Measurements from ENCODE around the gene BMPR1A. TPM values are rescaled to one million over a fixed set of nuclear protein-coding genes. Genes with fewer than 3 reads are reported as not detected.

BMPR1A gene
- total RNA-seq: 10.1 and 11.8 TPM in 2 replicates

GRCh38 chr10:86756511-86757112, at the start of gene BMPR1A:
BMPR1A (plus strand) TSS chr10:86756619; CDS start chr10:86876019, 119,400 bp downstream.
- Mint-ChIP-seq H3K27me3 (peaks cover 20% of the 10 kb centered on the region), H3K9me3 (no peaks in the 10 kb centered on the region), H3K36me3 (ENCODE audit: low read depth) (peaks cover 2% of the 10 kb centered on the region), H3K4me3 (peak within 1 kb of the TSS; percentile 88), H3K4me1 (peaks cover 40% of the 10 kb centered on the region), H3K27ac (peak within 1 kb of the TSS; percentile 69)
- ChIA-PET POLR2A (interaction anchor here (0.6 to 4.4 kb wide), 3 partner anchors 45 to 214 kb away, joined by 4 to 34 read pairs (median 6); no protein-coding TSS in a partner anchor), CTCF (no interaction called here)
- ATAC-seq (ENCODE audit: low read depth) (peak; percentile 6), DNase-seq (no peak)
- no peak for TF ChIP-seq CTCF (IDR thresholded peaks at IDR 0.05)
- intact Hi-C loops (cut with micrococcal nuclease): loop anchor here (1.0 to 5.0 kb wide), 4 partner anchors 45 to 344 kb away; partner anchors contain the start of gene SHLD2

DNA sequence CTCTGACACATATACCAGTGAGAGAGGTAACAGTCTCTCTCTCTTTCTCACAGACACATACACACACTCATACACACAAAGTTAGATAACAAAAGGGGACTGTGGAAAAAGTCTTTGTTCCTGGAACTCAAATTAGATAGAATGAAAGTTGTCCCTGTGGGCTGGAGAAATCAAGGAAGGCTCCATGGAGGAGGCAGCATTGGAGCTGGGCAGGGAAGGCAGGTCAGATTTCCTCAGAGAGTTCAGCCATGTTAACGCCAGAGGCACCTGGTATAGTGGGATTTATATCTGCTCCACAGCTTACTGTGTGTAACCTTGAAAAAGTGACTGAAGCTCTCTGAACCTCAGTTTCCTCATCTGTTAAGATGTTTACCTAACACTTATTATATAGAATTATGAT, 49.4 kb upstream of the BMPR1A start:
- DNase-seq (no peak), ATAC-seq (ENCODE audit: low read depth) (no peak)
- H3K9me3 Mint-ChIP-seq: no peaks in the 10 kb centered on the region
- intact Hi-C loops (cut with micrococcal nuclease): no loop called here
- H3K4me1 Mint-ChIP-seq: peaks cover 6% of the 10 kb centered on the region
- H3K27me3 Mint-ChIP-seq: no peaks in the 10 kb centered on the region
- no peak overlapping the region for H3K27ac Mint-ChIP-seq
- CTCF ChIA-PET: no interaction called here
- no peak for TF ChIP-seq CTCF (IDR thresholded peaks at IDR 0.05)
- POLR2A ChIA-PET: no interaction called here
- H3K36me3 Mint-ChIP-seq (ENCODE audit: low read depth): no peaks in the 10 kb centered on the region
- H3K4me3 Mint-ChIP-seq: no peak overlapping the region

- no peak for TF ChIP-seq CTCF (IDR thresholded peaks at IDR 0.05)
- H3K4me1 Mint-ChIP-seq: peaks cover 10% of the 10 kb centered on the region
- H3K27me3 Mint-ChIP-seq: no peaks in the 10 kb centered on the region
- no peaks in the 10 kb centered on the region for H3K9me3 Mint-ChIP-seq
- no peak overlapping the region for H3K4me3 Mint-ChIP-seq
- peaks cover 2% of the 10 kb centered on the region for H3K36me3 Mint-ChIP-seq (ENCODE audit: low read depth)
- ATAC-seq (ENCODE audit: low read depth) (no peak), DNase-seq (no peak)
- CTCF ChIA-PET: no interaction called here
- intact Hi-C loops (cut with micrococcal nuclease): no loop called here
- H3K27ac Mint-ChIP-seq: no peak overlapping the region
- POLR2A ChIA-PET: no interaction called here
Measured at GRCh38 chr10:86707505-86707904, 48.9 kb upstream of the BMPR1A start.

- Mint-ChIP-seq H3K4me1 (peaks cover 10% of the 10 kb centered on the region), H3K27ac (no peak overlapping the region), H3K36me3 (ENCODE audit: low read depth) (peaks cover 2% of the 10 kb centered on the region), H3K9me3 (no peaks in the 10 kb centered on the region), H3K4me3 (no peak overlapping the region), H3K27me3 (no peaks in the 10 kb centered on the region)
- no peak for TF ChIP-seq CTCF (IDR thresholded peaks at IDR 0.05)
- CTCF ChIA-PET: no interaction called here
- intact Hi-C loops (cut with micrococcal nuclease): no loop called here
- ATAC-seq (ENCODE audit: low read depth) (no peak), DNase-seq (no peak)
- POLR2A ChIA-PET: no interaction called here
Measured at GRCh38 chr10:86708068-86708782, 48.2 kb upstream of the BMPR1A start.

- Mint-ChIP-seq H3K4me1 (peaks cover 10% of the 10 kb centered on the region), H3K27ac (no peak overlapping the region), H3K9me3 (no peaks in the 10 kb centered on the region), H3K36me3 (ENCODE audit: low read depth) (peaks cover 2% of the 10 kb centered on the region), H3K27me3 (no peaks in the 10 kb centered on the region), H3K4me3 (no peak overlapping the region)
- TF ChIP-seq CTCF (IDR thresholded peaks at IDR 0.05): no peak
- CTCF ChIA-PET: no interaction called here
- no peak for DNase-seq
- no peak for ATAC-seq (ENCODE audit: low read depth)
- POLR2A ChIA-PET: no interaction called here
- intact Hi-C loops (cut with micrococcal nuclease): no loop called here
Measured at GRCh38 chr10:86708783-86709380, 47.5 kb upstream of the BMPR1A start.

Measured in activated B cell treated with CpG ODN at 0.5 μM for 24 hours (primary cell).